Measurements from ENCODE around the gene PDGFB. TPM values are rescaled to one million over a fixed set of nuclear protein-coding genes. Genes with fewer than 3 reads are reported as not detected.

PDGFB gene
- 1 to 10 TPM; 3.8 to 3.9 TPM for total RNA-seq

DNA sequence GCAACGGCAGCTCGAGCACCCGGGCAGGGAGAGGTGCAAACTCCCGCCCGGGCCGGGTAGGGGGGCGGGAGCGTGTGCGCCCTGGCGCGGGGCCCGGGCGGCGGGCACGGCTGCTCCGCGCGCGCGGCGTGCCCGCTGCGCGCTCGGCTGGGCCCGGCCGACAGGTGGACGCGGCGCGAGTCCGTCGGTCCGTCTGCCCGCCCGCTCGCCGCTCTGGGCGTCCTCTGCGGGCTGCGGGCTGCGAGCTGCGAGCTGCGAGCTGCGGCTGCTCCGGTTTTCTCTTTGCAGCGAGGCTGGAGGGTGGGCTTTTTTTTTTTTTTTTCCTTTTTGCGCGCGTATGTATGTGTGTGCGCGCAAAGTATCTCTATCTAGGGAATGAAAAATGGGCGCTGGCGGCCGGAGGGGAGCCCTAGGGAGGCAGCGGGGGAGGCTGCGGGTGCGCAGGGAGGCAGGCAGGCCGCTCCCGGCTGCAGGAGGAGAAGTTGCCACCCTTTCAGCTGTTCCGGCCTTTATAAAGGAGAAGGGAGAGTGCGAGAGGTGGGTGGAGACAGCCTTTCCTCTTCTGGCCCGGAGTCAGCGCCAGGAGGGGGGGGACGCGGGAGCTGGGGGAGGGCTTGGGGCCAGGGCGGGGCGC, at the start of gene PDGFB:
Gene PDGFB, minus strand, starts transcription at position 487 of the 634 bp plus-strand sequence. CDS start 1,019 bp downstream, outside the sequence.
- H3K4me1 Mint-ChIP-seq (ENCODE audit: low read depth): peaks cover 36% of the 10 kb centered on the region
- H3K36me3 Mint-ChIP-seq (ENCODE audit: low read depth): no peaks in the 10 kb centered on the region
- CTCF ChIA-PET: interaction anchor here (0.6 kb wide), 1 partner anchor 196 kb away, joined by 4 read pairs; no protein-coding TSS in a partner anchor
- H3K27me3 Mint-ChIP-seq (ENCODE audit: low read depth): peaks cover 20% of the 10 kb centered on the region
- intact Hi-C loops (cut with micrococcal nuclease): no loop called here
- H3K9me3 Mint-ChIP-seq: no peaks in the 10 kb centered on the region
- no peak within 1 kb of the TSS for H3K27ac Mint-ChIP-seq
- no peak for DNase-seq
- peak within 1 kb of the TSS; percentile 75 for H3K4me3 Mint-ChIP-seq

- Mint-ChIP-seq H3K9me3 (no peaks in the 10 kb centered on the region), H3K27me3 (ENCODE audit: low read depth) (peaks cover 7% of the 10 kb centered on the region), H3K27ac (no peak overlapping the region), H3K4me3 (no peak overlapping the region), H3K36me3 (ENCODE audit: low read depth) (no peaks in the 10 kb centered on the region), H3K4me1 (ENCODE audit: low read depth) (no peaks in the 10 kb centered on the region)
- intact Hi-C loops (cut with micrococcal nuclease): no loop called here
- no peak for DNase-seq
- CTCF ChIA-PET: no interaction called here
Observed at GRCh38 chr22:39293766-39294368, 49.1 kb upstream of the PDGFB start.

GRCh38 chr22:39292561-39293074, 47.8 kb upstream of the PDGFB start:
- no peaks in the 10 kb centered on the region for H3K9me3 Mint-ChIP-seq

DNA sequence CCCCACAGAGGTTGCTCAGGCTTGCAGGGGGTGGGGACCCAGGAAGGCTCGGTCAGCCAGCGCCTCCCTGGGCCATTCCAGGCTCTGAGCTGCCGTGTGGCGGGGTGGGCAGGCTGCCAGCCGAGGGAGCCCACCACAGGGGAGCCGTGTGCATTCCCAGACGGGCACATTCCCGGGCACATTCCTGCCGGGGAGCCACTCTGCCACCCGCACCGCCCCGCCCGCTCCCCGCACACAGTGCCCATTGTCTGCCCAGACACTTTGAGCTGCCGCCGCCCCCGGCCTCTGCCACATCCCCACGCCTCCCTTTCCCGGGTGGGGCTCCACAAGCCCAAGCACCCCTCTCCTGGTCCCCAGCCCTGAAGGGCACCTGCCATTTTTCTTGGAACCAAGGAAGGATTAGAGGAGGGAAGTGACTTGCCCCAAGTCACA, 47.3 kb upstream of the PDGFB start:
- Mint-ChIP-seq H3K4me3 (no peak overlapping the region), H3K4me1 (ENCODE audit: low read depth) (peaks cover under 1% of the 10 kb centered on the region), H3K27me3 (ENCODE audit: low read depth) (peaks cover 3% of the 10 kb centered on the region), H3K36me3 (ENCODE audit: low read depth) (no peaks in the 10 kb centered on the region), H3K9me3 (no peaks in the 10 kb centered on the region), H3K27ac (no peak overlapping the region)
- intact Hi-C loops (cut with micrococcal nuclease): no loop called here
- no peak for DNase-seq
- CTCF ChIA-PET: no interaction called here

More at GRCh38 chr22:39292561-39293074, 47.8 kb upstream of the PDGFB start:
- H3K27me3 Mint-ChIP-seq (ENCODE audit: low read depth): peaks cover 3% of the 10 kb centered on the region
- H3K36me3 Mint-ChIP-seq (ENCODE audit: low read depth): no peaks in the 10 kb centered on the region
- no peak overlapping the region for H3K4me3 Mint-ChIP-seq
- no peaks in the 10 kb centered on the region for H3K4me1 Mint-ChIP-seq (ENCODE audit: low read depth)
- CTCF ChIA-PET: no interaction called here
- no peak overlapping the region for H3K27ac Mint-ChIP-seq
- DNase-seq: no peak
- intact Hi-C loops (cut with micrococcal nuclease): no loop called here

DNA sequence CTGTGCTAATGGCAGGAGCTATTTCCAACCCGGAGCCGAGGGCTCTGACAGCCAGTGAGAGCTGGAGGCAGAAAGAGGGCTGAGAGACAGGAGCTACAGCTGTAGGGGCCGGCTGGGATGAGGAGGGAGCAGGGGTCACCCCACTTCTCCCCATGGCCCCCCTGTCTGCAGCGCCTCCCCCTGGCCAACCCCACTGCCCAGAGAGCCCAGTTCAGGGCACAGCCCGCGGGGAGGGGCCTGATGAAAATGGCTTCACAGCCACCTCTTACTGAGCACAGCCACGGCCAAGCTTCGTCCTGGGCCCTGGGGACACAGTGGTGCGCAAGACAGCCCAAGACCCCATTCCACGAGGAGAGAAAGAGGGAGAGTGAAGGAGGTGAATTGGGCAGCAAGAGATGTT, 46.7 kb upstream of the PDGFB start:
- CTCF ChIA-PET: interaction anchor here (1.1 kb wide), 1 partner anchor 15 kb away, joined by 3 read pairs; no protein-coding TSS in a partner anchor

GRCh38 chr22:39290724-39291161, 46.0 kb upstream of the PDGFB start:
- Mint-ChIP-seq H3K27ac (no peak overlapping the region), H3K36me3 (ENCODE audit: low read depth) (no peaks in the 10 kb centered on the region)
- CTCF ChIA-PET: interaction anchor here (1.1 kb wide), 1 partner anchor 15 kb away, joined by 3 read pairs; no protein-coding TSS in a partner anchor

More for the DNA sequence above, 46.7 kb upstream of the PDGFB start:
- Mint-ChIP-seq H3K27ac (no peak overlapping the region), H3K4me3 (no peak overlapping the region), H3K36me3 (ENCODE audit: low read depth) (no peaks in the 10 kb centered on the region), H3K27me3 (ENCODE audit: low read depth) (peaks cover 3% of the 10 kb centered on the region), H3K4me1 (ENCODE audit: low read depth) (peaks cover 4% of the 10 kb centered on the region), H3K9me3 (no peaks in the 10 kb centered on the region)
- intact Hi-C loops (cut with micrococcal nuclease): no loop called here
- DNase-seq: no peak

DNA sequence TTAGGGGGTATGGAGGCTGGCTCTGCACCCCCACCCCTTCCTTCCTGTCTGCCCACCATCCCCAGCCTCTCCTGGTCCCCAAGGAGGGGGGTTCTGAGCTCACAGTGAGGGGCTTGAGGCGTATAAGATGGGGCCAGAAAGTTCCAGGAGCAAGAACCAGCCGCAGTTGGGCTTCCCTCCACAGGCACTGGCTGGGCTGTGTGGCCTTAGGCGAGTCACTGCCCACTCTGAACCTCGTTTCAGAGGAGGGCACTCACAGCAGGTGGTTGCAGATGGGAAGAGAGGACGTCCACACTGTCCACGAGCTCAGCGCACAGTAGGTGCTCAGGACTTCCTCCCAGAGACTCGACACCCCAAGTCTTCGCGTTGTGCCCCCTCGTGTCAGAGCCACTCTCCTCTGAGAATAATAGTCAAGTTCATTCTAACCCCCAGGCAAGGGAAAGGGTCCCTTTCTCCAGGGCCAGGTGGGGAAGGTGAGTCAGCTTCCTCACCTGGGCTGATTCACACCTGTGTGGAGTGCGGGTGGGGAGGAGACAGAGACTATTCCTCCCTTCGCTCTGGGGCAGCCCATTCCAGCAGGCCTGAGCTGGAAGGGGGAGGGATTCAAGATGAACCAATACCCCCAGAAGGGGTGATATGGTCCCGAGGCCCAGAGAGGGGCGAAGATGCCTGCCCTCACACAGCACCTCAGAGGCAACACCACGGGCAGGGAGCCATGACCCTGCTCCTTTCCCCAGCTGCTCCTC, 45.4 kb upstream of the PDGFB start:
- intact Hi-C loops (cut with micrococcal nuclease): no loop called here
- Mint-ChIP-seq H3K4me3 (no peak overlapping the region), H3K36me3 (ENCODE audit: low read depth) (no peaks in the 10 kb centered on the region), H3K4me1 (ENCODE audit: low read depth) (peaks cover 4% of the 10 kb centered on the region), H3K27ac (no peak overlapping the region), H3K9me3 (peaks cover 1% of the 10 kb centered on the region), H3K27me3 (ENCODE audit: low read depth) (no peaks in the 10 kb centered on the region)
- no peak for DNase-seq
- CTCF ChIA-PET: interaction anchor here (1.1 kb wide), 1 partner anchor 16 kb away, joined by 3 read pairs; no protein-coding TSS in a partner anchor

More at GRCh38 chr22:39290724-39291161, 46.0 kb upstream of the PDGFB start:
- Mint-ChIP-seq H3K9me3 (no peaks in the 10 kb centered on the region), H3K4me1 (ENCODE audit: low read depth) (peaks cover 4% of the 10 kb centered on the region), H3K27me3 (ENCODE audit: low read depth) (peaks cover 1% of the 10 kb centered on the region), H3K4me3 (no peak overlapping the region)
- no peak for DNase-seq
- intact Hi-C loops (cut with micrococcal nuclease): no loop called here

GRCh38 chr22:39289533-39289932, 44.8 kb upstream of the PDGFB start:
- no peak for DNase-seq
- H3K27me3 Mint-ChIP-seq (ENCODE audit: low read depth): no peaks in the 10 kb centered on the region
- no peak overlapping the region for H3K27ac Mint-ChIP-seq
- intact Hi-C loops (cut with micrococcal nuclease): no loop called here
- CTCF ChIA-PET: no interaction called here
- no peak overlapping the region for H3K4me3 Mint-ChIP-seq
- H3K9me3 Mint-ChIP-seq: peaks cover 7% of the 10 kb centered on the region
- peaks cover 4% of the 10 kb centered on the region for H3K4me1 Mint-ChIP-seq (ENCODE audit: low read depth)
- H3K36me3 Mint-ChIP-seq (ENCODE audit: low read depth): no peaks in the 10 kb centered on the region

GRCh38 chr22:39288135-39288898, 43.5 kb upstream of the PDGFB start:
- H3K4me3 Mint-ChIP-seq: no peak overlapping the region
- H3K4me1 Mint-ChIP-seq (ENCODE audit: low read depth): peaks cover 4% of the 10 kb centered on the region
- H3K27me3 Mint-ChIP-seq (ENCODE audit: low read depth): no peaks in the 10 kb centered on the region
- intact Hi-C loops (cut with micrococcal nuclease): no loop called here
- no peaks in the 10 kb centered on the region for H3K36me3 Mint-ChIP-seq (ENCODE audit: low read depth)
- CTCF ChIA-PET: interaction anchor here (0.5 to 1.0 kb wide), 4 partner anchors 30 to 1187 kb away, joined by 3 read pairs; no protein-coding TSS in a partner anchor
- DNase-seq: no peak
- peaks cover 7% of the 10 kb centered on the region for H3K9me3 Mint-ChIP-seq
- H3K27ac Mint-ChIP-seq: no peak overlapping the region

DNA sequence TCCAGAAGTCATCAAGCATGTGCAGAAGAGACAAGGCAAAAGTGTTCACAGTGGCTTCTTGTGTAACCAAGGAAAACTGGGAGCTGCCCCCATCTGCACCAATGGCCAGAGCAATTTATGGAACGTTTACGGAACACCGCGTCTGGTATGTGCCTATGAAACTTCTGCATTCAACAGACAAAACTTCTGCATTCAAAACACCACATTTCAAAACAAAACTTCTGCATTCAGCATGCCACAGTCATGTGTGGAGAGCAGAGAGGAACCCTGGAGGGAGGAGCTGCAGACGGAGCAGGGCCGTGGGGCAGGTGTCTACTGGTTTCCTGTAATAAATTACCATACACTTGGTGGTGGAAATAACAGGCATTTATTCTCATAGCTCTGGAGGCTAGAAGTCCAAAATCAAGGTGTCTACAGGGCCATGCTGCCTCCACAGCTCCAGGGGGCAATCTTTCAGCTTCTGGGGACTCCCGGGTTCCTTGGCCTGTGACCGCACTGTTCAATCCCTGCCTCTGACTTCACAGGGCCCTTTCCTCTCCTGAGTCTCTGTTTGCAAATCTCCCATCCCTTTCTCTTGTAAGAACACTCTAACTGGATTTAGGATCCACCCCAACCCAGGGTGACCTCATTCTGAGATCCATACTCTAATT, 42.4 kb upstream of the PDGFB start:
- Mint-ChIP-seq H3K36me3 (ENCODE audit: low read depth) (no peaks in the 10 kb centered on the region), H3K27me3 (ENCODE audit: low read depth) (no peaks in the 10 kb centered on the region), H3K4me3 (no peak overlapping the region), H3K9me3 (peaks cover 7% of the 10 kb centered on the region), H3K27ac (no peak overlapping the region), H3K4me1 (ENCODE audit: low read depth) (peaks cover 4% of the 10 kb centered on the region)
- intact Hi-C loops (cut with micrococcal nuclease): no loop called here
- CTCF ChIA-PET: interaction anchor here (0.6 to 1.0 kb wide), 3 partner anchors 116 to 151 kb away, joined by 3 read pairs; no protein-coding TSS in a partner anchor
- DNase-seq: no peak

DNA sequence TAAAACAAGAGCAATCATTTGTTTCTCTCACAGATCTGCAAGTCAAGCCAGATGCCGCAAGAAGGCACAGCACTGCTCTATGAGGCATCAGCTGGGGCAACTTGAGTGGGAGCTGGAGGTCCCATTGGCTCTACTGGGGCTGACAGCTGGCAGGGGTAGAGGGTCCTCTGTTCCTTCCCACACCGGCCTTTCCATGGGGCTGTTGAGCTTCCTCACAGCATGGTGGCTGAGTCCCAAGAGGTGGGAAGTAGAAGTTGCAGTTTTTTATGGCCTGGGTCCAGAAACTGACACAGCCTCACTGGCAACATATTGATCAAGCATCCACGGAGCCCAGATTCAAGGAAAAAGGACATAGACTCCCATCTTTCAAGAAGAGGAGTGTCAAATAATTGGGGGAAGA, 40.2 kb upstream of the PDGFB start:
- DNase-seq: no peak
- no peak overlapping the region for H3K27ac Mint-ChIP-seq
- H3K4me1 Mint-ChIP-seq (ENCODE audit: low read depth): peaks cover 4% of the 10 kb centered on the region
- H3K36me3 Mint-ChIP-seq (ENCODE audit: low read depth): no peaks in the 10 kb centered on the region
- H3K4me3 Mint-ChIP-seq: no peak overlapping the region
- H3K9me3 Mint-ChIP-seq: peaks cover 7% of the 10 kb centered on the region
- intact Hi-C loops (cut with micrococcal nuclease): no loop called here
- CTCF ChIA-PET: interaction anchor here (1.4 kb wide), 1 partner anchor 114 kb away, joined by 4 read pairs; no protein-coding TSS in a partner anchor
- H3K27me3 Mint-ChIP-seq (ENCODE audit: low read depth): no peaks in the 10 kb centered on the region
